Upper lobe of left lung (tissue), 6 donors: ENCODE data around the gene ABHD14A. TPM values are rescaled to one million over a fixed set of nuclear protein-coding genes. Genes with fewer than 3 reads are reported as not detected.

Experiments used
- ATAC-seq, 2 donors: fragments of 200-7000 bp; cut with Tn5 transposase; one replicate each; pipeline ENCODE4 v1.9.1; 2022; ENCODE audit warnings: mild to moderate bottlenecking in 2 of 2, moderate library complexity in 2 of 2; ENCODE audit not compliant: low FRiP score in 2 of 2
- DNase-seq, 2 donors: peaks; one replicate each; pipeline ENCODE4 v3.0.0-alpha.2; 2019 to 2020
- H3K27ac ChIP-seq, 4 donors: fragments of 200-600 bp; sonication (generic); one replicate each; pipeline ENCODE4 v1.5.1; 2016 to 2019
- H3K27me3 ChIP-seq, 4 donors: fragments of 200-600 bp; sonication (generic); one replicate each; pipeline ENCODE4 v1.5.1; 2017 to 2019
- H3K36me3 ChIP-seq, 4 donors: fragments of 200-600 bp; sonication (generic); one replicate each; pipeline ENCODE4 v1.5.1; 2016 to 2019
- H3K4me1 ChIP-seq, 4 donors: fragments of 200-600 bp; sonication (generic); one replicate each; pipeline ENCODE4 v1.5.1; 2018 to 2019
- H3K4me3 ChIP-seq, 4 donors: fragments of 200-600 bp; sonication (generic); one replicate each; pipeline ENCODE4 v1.5.1; 2017 to 2019; ENCODE audit warnings: mild to moderate bottlenecking in 2 of 4, moderate library complexity in 1 of 4
- H3K9me3 ChIP-seq, 4 donors: fragments of 200-600 bp; sonication (generic); one replicate each; pipeline ENCODE4 v1.5.1; 2018 to 2019
- CTCF ChIP-seq, 6 experiments: fragments of 450-650 bp in 4 of 6; fragments of 200-600 bp in 2 of 6; sonication (generic) in 2 of 6; IDR thresholded peaks; one replicate each; pipeline ENCODE4 v1.5.1; 2016 to 2019; ENCODE audit warnings: antibody characterized with exemption in 6 of 6
- EP300 ChIP-seq, 4 donors: sonication (generic); formaldehyde crosslinking; IDR thresholded peaks; one replicate each; pipeline ENCODE4 v1.5.1; 2017; ENCODE audit warnings: antibody characterized with exemption in 4 of 4, control low read depth in 2 of 4
- POLR2A ChIP-seq, 4 donors: fragments of 450-650 bp; IDR thresholded peaks; one replicate each; pipeline ENCODE4 v1.5.1; 2016 to 2017; ENCODE audit warnings: antibody characterized with exemption in 4 of 4, mild to moderate bottlenecking in 2 of 4
- POLR2AphosphoS5 ChIP-seq, 2 donors: sonication (generic); formaldehyde crosslinking; IDR thresholded peaks; one replicate each; pipeline ENCODE4 v1.5.1; 2017; ENCODE audit warnings: antibody characterized with exemption in 2 of 2
- WGBS, 2 donors: methylation state at CpG; one replicate each; pipeline ENCODE4 v1.1.5; 2017 to 2018; 5-methylcytosine and 5-hydroxymethylcytosine counted together
- small RNA-seq, 4 donors: library from RNA; depleted of rRNA; stranded (forward); fragments of <200 nt; gene quantifications; one replicate each; pipeline ENCODE3, GENCODE V24; 2016
- total RNA-seq, 6 donors: library from RNA; depleted of rRNA in 4 of 6; stranded (reverse); fragments of >200 nt in 4 of 6; gene quantifications; one replicate each; pipeline versions ENCODE4 v1.1.0 to v1.2.1, GENCODE V29; 2016 to 2021
- donor health status: DM: no; HTN: no; CAD: no; lungs with moderate emphysema.
- donor health status: DM: no; HTN: yes; CAD: no; lungs with severe emphysema.

Gene ABHD14A
- total RNA-seq, 6 donors from 2014 or later = 15.7 to 44.5 (median 26.3) TPM

GRCh38 chr3:52025453-52025852, 50.6 kb downstream of the ABHD14A start:
- Histone ChIP-seq H3K9me3 (no peaks in the 10 kb centered on the region), H3K4me3 (no peak overlapping the region), H3K27me3 (no peaks in the 10 kb centered on the region), H3K27ac (peak overlapping the region in 3 of 4 donors; percentile 5 to 46 (median 16)), H3K4me1 (peaks cover 15 to 42% (median 31%) of the 10 kb centered on the region in 4 donors), H3K36me3 (no peaks in the 10 kb centered on the region)
- no peak for DNase-seq
- TF ChIP-seq POLR2A (IDR thresholded peaks at IDR 0.05) (no peak), CTCF (IDR thresholded peaks at IDR 0.05) (no peak)
- ATAC-seq = no peak
- 50 to 92% methylated on average over 2 to 7 of the region's 7 CpGs for WGBS, 2 donors

GRCh38 chr3:52026041-52026440, 51.2 kb downstream of the ABHD14A start:
- H3K27me3 ChIP-seq = no peaks in the 10 kb centered on the region
- H3K4me3 ChIP-seq = no peak overlapping the region
- no peaks in the 10 kb centered on the region for H3K36me3 ChIP-seq
- DNase-seq (no peak), ATAC-seq (no peak)
- no peaks in the 10 kb centered on the region for H3K9me3 ChIP-seq
- H3K27ac ChIP-seq = peak overlapping the region in 3 of 4 donors; percentile 5 to 46 (median 16)
- peaks cover 15 to 41% (median 29%) of the 10 kb centered on the region in 4 donors for H3K4me1 ChIP-seq
- TF ChIP-seq POLR2AphosphoS5 (IDR thresholded peaks at IDR 0.05) (no peak), EP300 (IDR thresholded peaks at IDR 0.05) (no peak)
- WGBS, 2 donors = 65 to 82% methylated on average over 4 of the region's 4 CpGs

GRCh38 chr3:52028572-52028971, 53.7 kb downstream of the ABHD14A start:
- TF ChIP-seq EP300 (IDR thresholded peaks at IDR 0.05) (no peak), CTCF (IDR thresholded peaks at IDR 0.05) (no peak), POLR2A (IDR thresholded peaks at IDR 0.05) (no peak), POLR2AphosphoS5 (IDR thresholded peaks at IDR 0.05) (no peak)
- 78 to 80% methylated on average over 1 to 12 of the region's 12 CpGs for WGBS, 2 donors
- Histone ChIP-seq H3K4me3 (no peak overlapping the region), H3K27ac (no peak overlapping the region), H3K9me3 (no peaks in the 10 kb centered on the region), H3K36me3 (no peaks in the 10 kb centered on the region), H3K27me3 (no peaks in the 10 kb centered on the region), H3K4me1 (peaks cover 4 to 17% (median 10%) of the 10 kb centered on the region in 4 donors)
- ATAC-seq (peak in 1 of 2 donors; percentile 6), DNase-seq (peak in 1 of 2 donors; percentile 78)

GRCh38 chr3:52029053-52029452, 54.2 kb downstream of the ABHD14A start:
- no peak for DNase-seq

GRCh38 chr3:52029535-52029934, 54.7 kb downstream of the ABHD14A start:
- WGBS, 2 donors = 86 to 95% methylated on average over 3 to 10 of the region's 10 CpGs
- ATAC-seq (no peak), DNase-seq (no peak)
- TF ChIP-seq EP300 (IDR thresholded peaks at IDR 0.05) = no peak
- no peaks in the 10 kb centered on the region for H3K36me3 ChIP-seq
- no peak overlapping the region for H3K27ac ChIP-seq
- no peaks in the 10 kb centered on the region for H3K9me3 ChIP-seq
- H3K4me3 ChIP-seq = no peak overlapping the region
- H3K4me1 ChIP-seq = peaks cover 4 to 8% (median 6%) of the 10 kb centered on the region in 4 donors
- H3K27me3 ChIP-seq = no peaks in the 10 kb centered on the region

More at GRCh38 chr3:52029053-52029452, 54.2 kb downstream of the ABHD14A start:
- Histone ChIP-seq H3K27me3 (no peaks in the 10 kb centered on the region), H3K27ac (no peak overlapping the region), H3K4me3 (no peak overlapping the region), H3K9me3 (no peaks in the 10 kb centered on the region), H3K4me1 (peaks cover 4 to 13% (median 9%) of the 10 kb centered on the region in 4 donors), H3K36me3 (no peaks in the 10 kb centered on the region)
- 90 to 93% methylated on average over 2 to 9 of the region's 9 CpGs for WGBS, 2 donors
- ATAC-seq = peak in 1 of 2 donors; percentile 2
- TF ChIP-seq POLR2A (IDR thresholded peaks at IDR 0.05) = no peak
- TF ChIP-seq POLR2AphosphoS5 (IDR thresholded peaks at IDR 0.05) = no peak
- no peak for TF ChIP-seq CTCF (IDR thresholded peaks at IDR 0.05)
- no peak for TF ChIP-seq EP300 (IDR thresholded peaks at IDR 0.05)

Small RNA genes lying within 50 kb of the gene (small RNA-seq; reads per million reads assigned to genes)
- gene AC115284.1 = 0 reads per million in 4 donors

Other genes with a start within 250 kb of the ABHD14A start
- gene IQCF6, start 195.8 kb upstream of the ABHD14A start, total RNA-seq = not detected
- not detected for gene IQCF2, start 113.4 kb upstream of the ABHD14A start, total RNA-seq
- not detected for gene IQCF5, start 99.5 kb upstream of the ABHD14A start, total RNA-seq
- gene IQCF1, start 71.7 kb upstream of the ABHD14A start, total RNA-seq = not detected
- 10 to 100 TPM; 10.7 to 30.4 (median 19.8) TPM for gene RRP9, start 33.2 kb upstream of the ABHD14A start, total RNA-seq
- 10 to 100 TPM; 23.0 to 80.7 (median 35.7) TPM for gene PARP3, start 32.7 kb upstream of the ABHD14A start, total RNA-seq
- not detected for gene GPR62, start 19.7 kb upstream of the ABHD14A start, total RNA-seq
- gene PCBP4, start 7.6 kb upstream of the ABHD14A start, total RNA-seq = 10 to 100 TPM; 22.7 to 53.4 (median 37.7) TPM
- 10 to 100 TPM; 35.6 to 62.6 (median 50.0) TPM for gene ABHD14B, start 1.0 kb upstream of the ABHD14A start, total RNA-seq
- 10 to 100 TPM; 17.4 to 65.0 (median 35.9) TPM for gene ACY1, start 8.5 kb downstream of the ABHD14A start, total RNA-seq
- 1,000 to 10,000 TPM in 1 of 6 donors, 100 to 1,000 TPM in 5; 306 to 1,159 (median 770) TPM for gene RPL29, start 20.8 kb downstream of the ABHD14A start, total RNA-seq
- gene DUSP7, start 81.5 kb downstream of the ABHD14A start, total RNA-seq = 10 to 100 TPM; 24.1 to 49.1 (median 35.3) TPM
- 1 to 10 TPM; 1.0 to 4.2 (median 2.8) TPM for gene POC1A, start 179.4 kb downstream of the ABHD14A start, total RNA-seq
- gene ALAS1, start 223.1 kb downstream of the ABHD14A start, total RNA-seq = 10 to 100 TPM; 53.2 to 97.3 (median 74.0) TPM